ENCODE data around the gene FSIP1. TPM values are rescaled to one million over a fixed set of nuclear protein-coding genes. Genes with fewer than 3 reads are reported as not detected.

The FSIP1 gene
- total RNA-seq, 1 donor from 2014 or later, result 0.71 TPM

DNA sequence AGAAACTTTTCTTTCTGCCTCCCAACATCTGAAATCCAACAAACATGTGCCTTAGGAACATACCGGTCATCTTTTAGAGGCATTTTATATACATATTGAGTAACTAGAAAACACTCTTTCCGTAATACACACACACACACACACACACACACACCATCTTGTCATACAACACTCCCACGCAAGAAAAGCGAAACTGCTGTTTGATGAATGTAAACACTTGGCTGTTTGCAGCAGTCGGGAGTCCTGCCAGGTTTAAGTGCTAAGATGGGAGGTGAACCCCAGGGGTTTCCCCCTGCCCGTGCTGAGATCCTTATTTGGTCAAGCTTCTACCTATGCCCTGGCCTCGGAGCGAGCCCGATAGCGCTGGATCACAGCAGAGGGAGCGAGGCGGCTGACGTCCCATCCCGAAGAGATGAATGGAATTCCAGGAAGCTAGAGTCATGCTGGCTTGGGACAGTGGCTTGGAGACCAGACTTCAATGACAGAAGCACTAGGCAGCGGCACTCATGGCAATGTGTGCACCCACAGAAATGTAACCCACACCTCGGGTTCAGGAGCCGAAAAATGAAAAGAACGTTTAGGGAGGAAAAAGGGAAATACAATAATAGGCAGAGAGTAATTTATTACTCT lies 203.0 kb downstream of the FSIP1 start:
- Histone ChIP-seq H3K27me3 (ENCODE audit: control insufficient read depth, insufficient read depth, low read length) (no peaks in the 10 kb centered on the region), H3K4me3 (ENCODE audit: low read depth, low read length) (peak overlapping the region; percentile 43), H3K36me3 (ENCODE audit: control insufficient read depth, insufficient read depth, low read length) (no peaks in the 10 kb centered on the region)
- DNase-seq (ENCODE audit: low read depth), result peak; percentile 79
- no peak for TF ChIP-seq CTCF (IDR thresholded peaks at IDR 0.05; ENCODE audit: insufficient read depth, low read length, poor library complexity, severe bottlenecking)

DNA sequence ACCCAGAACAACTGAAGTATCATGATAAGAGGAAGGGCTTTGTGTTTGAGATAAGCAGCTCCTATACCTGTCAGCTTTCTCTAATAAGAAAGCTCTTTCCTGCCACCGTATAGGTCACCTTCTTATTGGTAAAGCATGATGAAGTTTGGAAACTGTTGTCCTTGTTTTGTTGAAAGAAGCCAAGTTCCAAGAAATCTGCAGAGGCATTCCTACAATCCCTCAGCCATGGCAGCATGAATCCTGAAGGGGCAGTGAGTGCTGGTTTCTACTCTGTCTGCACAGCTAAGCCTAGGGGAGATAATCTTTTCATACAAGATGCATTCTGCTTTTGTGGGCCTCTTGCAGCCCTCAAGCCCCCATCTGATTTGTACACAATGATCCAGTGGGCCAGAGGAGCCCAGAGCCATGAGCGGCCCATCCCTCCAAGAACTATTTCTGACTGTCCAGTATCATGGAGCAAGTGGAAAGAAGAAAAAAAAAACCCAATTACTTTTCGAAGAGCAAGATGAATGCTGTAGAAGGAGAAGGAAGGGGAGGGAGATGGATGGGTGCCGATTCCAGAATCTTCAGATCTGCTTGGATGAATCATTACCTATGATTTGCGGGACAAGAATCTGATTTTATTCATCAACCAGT lies 203.7 kb downstream of the FSIP1 start:
- TF ChIP-seq CTCF (IDR thresholded peaks at IDR 0.05; ENCODE audit: insufficient read depth, low read length, poor library complexity, severe bottlenecking), result peak; percentile 16
- no peak for DNase-seq (ENCODE audit: low read depth)

GRCh38 chr15:39575180-39575579 lies 207.5 kb downstream of the FSIP1 start:
- no peak for DNase-seq (ENCODE audit: low read depth)

More for the DNA sequence above, 203.7 kb downstream of the FSIP1 start:
- Histone ChIP-seq H3K36me3 (ENCODE audit: control insufficient read depth, insufficient read depth, low read length) (no peaks in the 10 kb centered on the region), H3K4me3 (ENCODE audit: low read depth, low read length) (no peak overlapping the region), H3K27me3 (ENCODE audit: control insufficient read depth, insufficient read depth, low read length) (no peaks in the 10 kb centered on the region)

GRCh38 chr15:39574427-39574826 lies 208.2 kb downstream of the FSIP1 start:
- Histone ChIP-seq H3K4me3 (ENCODE audit: low read depth, low read length) (no peak overlapping the region), H3K27me3 (ENCODE audit: control insufficient read depth, insufficient read depth, low read length) (no peaks in the 10 kb centered on the region), H3K36me3 (ENCODE audit: control insufficient read depth, insufficient read depth, low read length) (no peaks in the 10 kb centered on the region)
- TF ChIP-seq CTCF (IDR thresholded peaks at IDR 0.05; ENCODE audit: insufficient read depth, low read length, poor library complexity, severe bottlenecking), result no peak
- no peak for DNase-seq (ENCODE audit: low read depth)

More at GRCh38 chr15:39575180-39575579, 207.5 kb downstream of the FSIP1 start:
- no peak for TF ChIP-seq CTCF (IDR thresholded peaks at IDR 0.05; ENCODE audit: insufficient read depth, low read length, poor library complexity, severe bottlenecking)
- Histone ChIP-seq H3K4me3 (ENCODE audit: low read depth, low read length) (no peak overlapping the region), H3K27me3 (ENCODE audit: control insufficient read depth, insufficient read depth, low read length) (no peaks in the 10 kb centered on the region), H3K36me3 (ENCODE audit: control insufficient read depth, insufficient read depth, low read length) (no peaks in the 10 kb centered on the region)

GRCh38 chr15:39573844-39574243 lies 208.8 kb downstream of the FSIP1 start:
- no peak for TF ChIP-seq CTCF (IDR thresholded peaks at IDR 0.05; ENCODE audit: insufficient read depth, low read length, poor library complexity, severe bottlenecking)
- no peaks in the 10 kb centered on the region for H3K36me3 ChIP-seq (ENCODE audit: control insufficient read depth, insufficient read depth, low read length)
- DNase-seq (ENCODE audit: low read depth), result no peak

More at GRCh38 chr15:39573844-39574243, 208.8 kb downstream of the FSIP1 start:
- no peaks in the 10 kb centered on the region for H3K27me3 ChIP-seq (ENCODE audit: control insufficient read depth, insufficient read depth, low read length)
- H3K4me3 ChIP-seq (ENCODE audit: low read depth, low read length), result no peak overlapping the region

Measured in kidney epithelial cell (primary cell).